ENCODE measurements around the gene NSRP1.

Gene NSRP1

GRCh38 chr17:30212750-30213149 lies 96.1 kb downstream of the NSRP1 start:
- TF ChIP-seq CTCF (IDR thresholded peaks at IDR 0.05; ENCODE audit: control insufficient read depth, insufficient read depth, low read depth, low read length, missing control alignments): no peak
- DNase-seq (ENCODE audit: low read depth): no peak

GRCh38 chr17:30217054-30217453 lies 100.4 kb downstream of the NSRP1 start:
- H3K4me3 ChIP-seq (ENCODE audit: control insufficient read depth, low read depth, low read length): no peak overlapping the region
- TF ChIP-seq CTCF (IDR thresholded peaks at IDR 0.05; ENCODE audit: control insufficient read depth, insufficient read depth, low read depth, low read length, missing control alignments): no peak
- no peak for DNase-seq (ENCODE audit: low read depth)

More at GRCh38 chr17:30212750-30213149, 96.1 kb downstream of the NSRP1 start:
- no peak overlapping the region for H3K4me3 ChIP-seq (ENCODE audit: control insufficient read depth, low read depth, low read length)

GRCh38 chr17:30217746-30218245 lies 101.2 kb downstream of the NSRP1 start:
- no peak for TF ChIP-seq CTCF (IDR thresholded peaks at IDR 0.05; ENCODE audit: control insufficient read depth, insufficient read depth, low read depth, low read length, missing control alignments)
- DNase-seq (ENCODE audit: low read depth): no peak
- no peak overlapping the region for H3K4me3 ChIP-seq (ENCODE audit: control insufficient read depth, low read depth, low read length)

- DNase-seq (ENCODE audit: low read depth): no peak
- H3K4me3 ChIP-seq (ENCODE audit: control insufficient read depth, low read depth, low read length): no peak overlapping the region
- no peak for TF ChIP-seq CTCF (IDR thresholded peaks at IDR 0.05; ENCODE audit: control insufficient read depth, insufficient read depth, low read depth, low read length, missing control alignments)
These were observed 102.2 kb downstream of the NSRP1 start for GRCh38 chr17:30218799-30219198.

- TF ChIP-seq CTCF (IDR thresholded peaks at IDR 0.05; ENCODE audit: control insufficient read depth, insufficient read depth, low read depth, low read length, missing control alignments): no peak
- H3K4me3 ChIP-seq (ENCODE audit: control insufficient read depth, low read depth, low read length): no peak overlapping the region
These were observed 102.7 kb downstream of the NSRP1 start for GRCh38 chr17:30219315-30219714.

GRCh38 chr17:30219833-30220232 lies 103.2 kb downstream of the NSRP1 start:
- no peak for TF ChIP-seq CTCF (IDR thresholded peaks at IDR 0.05; ENCODE audit: control insufficient read depth, insufficient read depth, low read depth, low read length, missing control alignments)
- DNase-seq (ENCODE audit: low read depth): no peak
- no peak overlapping the region for H3K4me3 ChIP-seq (ENCODE audit: control insufficient read depth, low read depth, low read length)

More at GRCh38 chr17:30219315-30219714, 102.7 kb downstream of the NSRP1 start:
- no peak for DNase-seq (ENCODE audit: low read depth)

GRCh38 chr17:30220414-30220813 lies 103.8 kb downstream of the NSRP1 start:
- H3K4me3 ChIP-seq (ENCODE audit: control insufficient read depth, low read depth, low read length): no peak overlapping the region
- no peak for TF ChIP-seq CTCF (IDR thresholded peaks at IDR 0.05; ENCODE audit: control insufficient read depth, insufficient read depth, low read depth, low read length, missing control alignments)
- DNase-seq (ENCODE audit: low read depth): no peak

Measured in AG09309 (cell line).